ENCODE data around the gene OTOG. TPM values are rescaled to one million over a fixed set of nuclear protein-coding genes. Genes with fewer than 3 reads are reported as not detected.

OTOG gene
- total and polyA plus RNA-seq, 2 of the 8 experiments (the other 6 are each of a cell fraction or from before 2014, with no cell fraction given) = 0.41 to 1.5 TPM

DNA sequence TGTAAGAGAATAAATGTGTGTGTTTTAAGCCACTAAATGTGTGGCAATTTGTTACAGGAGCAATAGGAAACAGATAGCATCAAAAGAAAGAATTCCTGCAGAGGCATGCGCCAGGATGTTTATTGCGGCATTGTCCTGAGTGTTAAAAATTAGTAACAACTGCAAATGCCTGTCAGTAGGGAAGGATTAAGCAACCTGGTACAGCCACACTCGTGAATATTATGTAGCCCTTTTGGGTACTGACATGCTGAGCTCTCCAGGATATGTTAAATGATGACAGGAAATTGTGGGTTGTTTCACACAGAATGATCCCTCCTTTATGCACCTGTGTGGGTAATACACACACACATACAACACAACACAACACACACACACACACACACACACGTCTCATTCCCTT lies 102.6 kb downstream of the OTOG start (continued):
- TF ChIP-seq MAFK (IDR thresholded peaks at IDR 0.05; ENCODE audit: low read depth, low read length) (no peak), CBX5 (IDR thresholded peaks at IDR 0.05; ENCODE audit: low read depth, low read length) (no peak)
